GM18868 (cell line): ENCODE data around the gene AKAP8L.

Experiments used
- ATAC-seq: cut with Tn5 transposase; IDR thresholded peaks from one replicate; pipeline ENCODE4 v1.9.1; 2021; ENCODE audit warnings: mild to moderate bottlenecking, moderate library complexity; ENCODE audit not compliant: unreplicated experiment

The AKAP8L gene

DNA sequence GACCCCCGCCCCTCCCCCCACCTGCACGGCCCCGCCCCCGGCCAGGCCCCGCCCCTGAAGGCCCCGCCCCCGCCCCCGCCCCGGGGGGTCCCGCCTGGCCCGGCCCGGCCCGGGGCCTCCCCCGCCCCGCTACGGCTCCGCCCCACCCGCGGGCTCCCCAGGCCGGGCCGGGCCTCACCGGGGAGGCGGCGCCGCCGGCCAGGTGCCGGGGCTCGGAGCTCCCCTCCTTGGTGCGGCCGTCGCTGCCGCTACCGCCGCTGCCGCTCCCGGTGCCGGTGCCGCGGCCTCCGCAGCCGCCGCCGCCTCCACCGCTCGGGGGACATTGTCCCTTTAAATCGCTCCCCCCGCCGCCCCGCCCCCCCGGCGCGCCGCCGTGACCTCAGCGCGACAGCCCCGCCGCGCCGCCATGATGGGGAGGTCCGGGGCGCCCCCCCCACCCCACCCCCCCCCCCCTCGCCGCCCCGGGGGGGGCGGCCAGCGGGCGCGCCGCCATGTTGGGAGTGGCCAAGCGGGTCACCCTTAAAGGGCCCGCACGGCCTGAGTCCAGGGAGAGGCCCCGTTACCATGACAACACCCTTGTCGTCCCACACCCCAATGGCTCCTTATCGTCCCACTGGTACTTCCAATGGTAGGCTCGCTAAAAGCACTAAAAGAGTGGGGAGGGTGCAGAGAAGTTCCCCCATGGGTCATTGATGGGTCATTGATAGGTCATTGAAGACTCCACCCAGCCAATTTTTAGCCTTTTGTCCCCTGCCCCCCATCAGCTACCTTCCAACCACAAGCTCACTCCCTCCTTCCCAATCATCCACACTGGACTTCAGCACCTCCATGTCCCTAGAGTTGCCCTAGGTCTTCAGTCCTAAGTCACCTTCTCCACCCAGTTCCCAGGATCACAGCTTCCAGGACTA is 31.1 kb upstream of the AKAP8L start, which contains the start of gene WIZ:
Gene WIZ (minus strand): TSS at position 337 of the 908 bp plus-strand sequence. CDS start 1,649 bp downstream, outside the sequence.
- ATAC-seq = peak; percentile 53

DNA sequence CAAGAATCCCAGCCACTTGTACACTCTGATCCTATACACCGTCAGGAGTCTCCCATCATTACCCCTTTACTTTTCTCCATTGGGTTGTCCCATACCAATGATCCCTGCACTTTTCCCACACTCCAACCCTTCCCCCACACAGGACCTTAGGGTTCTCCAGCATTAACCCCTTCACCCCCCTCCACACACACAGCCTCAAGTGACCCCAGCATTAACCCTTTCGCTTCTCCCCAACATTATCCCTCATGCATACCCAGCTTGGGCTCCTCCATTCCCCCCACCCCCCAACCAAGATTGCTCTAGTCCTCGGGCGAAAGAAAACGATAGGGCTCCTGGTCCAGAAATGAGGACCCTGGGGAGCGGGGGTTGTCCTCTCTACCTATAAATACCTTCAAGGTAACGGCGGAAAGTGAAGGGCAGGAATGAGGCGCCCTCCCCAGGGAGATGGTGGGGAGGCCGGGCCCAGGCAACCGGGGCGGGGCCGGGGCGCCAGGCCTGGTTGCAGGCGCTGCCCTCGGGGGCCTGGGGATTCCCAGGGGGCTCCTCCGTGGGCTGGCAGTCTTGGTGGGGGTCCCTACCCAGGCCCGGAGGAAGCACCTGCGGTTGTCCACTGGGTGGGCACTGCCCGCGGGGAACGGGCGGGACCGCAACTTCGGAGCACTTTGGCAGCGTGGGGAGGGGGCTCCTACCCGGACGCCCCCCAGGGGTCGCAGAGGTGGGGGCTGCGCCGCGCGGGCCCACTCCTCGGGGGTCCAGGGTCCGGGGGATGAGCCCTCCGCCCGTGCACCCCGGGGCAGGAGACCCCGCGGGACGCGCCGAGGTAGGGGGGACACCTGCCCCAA is 30.2 kb upstream of the AKAP8L start:
- ATAC-seq = no peak

DNA sequence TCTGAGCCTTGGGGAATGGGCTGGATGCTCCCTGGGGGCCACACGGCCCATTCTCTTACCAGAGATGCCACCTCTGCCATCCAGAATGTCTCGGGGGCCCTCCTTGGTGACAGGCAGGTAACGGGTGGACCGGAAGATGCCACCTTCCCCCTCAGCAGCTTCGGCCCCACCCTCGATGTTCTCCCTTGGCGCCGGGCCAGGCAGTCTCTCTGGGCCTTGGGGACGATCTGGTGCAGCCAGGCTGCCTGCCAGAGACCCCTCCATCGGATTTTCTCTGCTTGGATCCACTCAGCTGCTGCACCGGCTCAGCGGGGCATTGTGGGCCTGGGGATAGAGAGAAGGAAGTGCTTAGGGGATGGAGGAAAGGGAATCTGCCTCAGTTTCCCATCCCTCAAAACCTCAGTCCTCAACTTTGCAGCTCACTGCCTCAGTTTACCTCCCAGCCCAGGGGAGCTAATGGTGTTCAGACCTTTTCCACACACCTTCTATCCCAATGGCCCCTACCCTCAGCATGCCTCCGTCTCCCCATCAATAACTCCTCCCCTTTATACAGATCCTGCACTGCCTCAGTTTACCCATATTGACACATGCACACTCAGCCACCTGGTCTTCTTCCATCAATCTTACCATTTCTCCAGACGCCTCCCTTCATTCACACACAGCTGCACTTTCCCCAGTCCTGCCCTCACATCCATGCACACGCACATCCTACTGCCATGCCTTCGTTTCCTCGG is 29.4 kb upstream of the AKAP8L start:
- no peak for ATAC-seq

DNA sequence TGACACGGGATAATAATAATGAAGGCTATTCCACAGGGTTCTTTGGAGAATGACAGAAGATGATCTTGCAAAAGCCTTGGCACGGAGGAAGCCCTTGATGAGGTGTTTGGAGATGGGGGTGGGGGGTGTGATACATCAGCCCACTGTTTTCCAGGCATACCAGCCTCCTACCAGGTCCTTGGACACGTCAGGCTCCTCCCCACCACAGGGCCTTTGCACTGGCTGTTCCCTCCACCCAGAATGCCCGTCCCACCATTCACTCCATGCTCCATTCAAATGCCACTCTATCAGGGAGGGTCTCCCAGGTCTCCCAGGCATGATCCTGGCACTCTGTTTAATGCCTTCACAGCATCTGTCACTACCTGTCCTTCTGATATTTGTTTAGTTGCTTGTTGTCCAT is 28.3 kb upstream of the AKAP8L start:
- ATAC-seq = no peak

- ATAC-seq = no peak
Measured at GRCh38 chr19:15445807-15446376, 27.1 kb upstream of the AKAP8L start.

GRCh38 chr19:15445227-15445605 is 26.4 kb upstream of the AKAP8L start:
- ATAC-seq = no peak

DNA sequence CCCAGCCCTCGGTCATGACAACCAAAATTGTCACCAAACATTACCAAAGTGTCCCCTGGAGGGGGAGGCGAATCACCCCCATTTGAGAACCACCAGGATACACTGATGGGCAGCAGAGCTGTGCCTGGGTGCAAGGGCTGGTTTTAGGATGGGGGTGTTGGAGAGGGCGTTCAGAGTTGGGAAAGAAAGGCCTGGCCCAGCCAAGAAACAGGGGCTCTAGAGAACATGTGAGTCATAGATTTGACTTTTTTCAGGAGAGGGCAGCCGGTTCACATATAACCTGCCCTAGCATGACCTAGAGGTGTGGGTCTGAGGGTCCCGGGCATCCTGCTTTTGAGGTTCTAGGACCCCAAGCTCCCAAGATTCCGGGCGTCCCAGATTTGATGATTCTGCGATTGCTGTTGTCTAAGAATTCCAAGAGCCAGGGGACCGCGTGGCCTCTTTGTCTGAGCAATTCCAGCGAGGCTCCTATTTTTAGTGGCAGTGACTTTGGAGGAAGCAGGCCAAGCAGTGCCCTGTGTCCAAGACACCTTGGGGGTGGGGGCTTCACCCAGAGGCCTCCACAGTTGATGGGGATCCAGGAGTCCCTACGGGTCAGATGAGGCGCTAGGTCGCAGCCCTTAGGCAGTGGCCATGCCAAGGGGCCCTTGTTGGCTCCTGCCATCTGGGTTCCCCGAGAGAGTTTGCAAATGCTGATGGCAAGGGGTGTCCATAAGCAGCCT is 25.9 kb upstream of the AKAP8L start:
- no peak for ATAC-seq

DNA sequence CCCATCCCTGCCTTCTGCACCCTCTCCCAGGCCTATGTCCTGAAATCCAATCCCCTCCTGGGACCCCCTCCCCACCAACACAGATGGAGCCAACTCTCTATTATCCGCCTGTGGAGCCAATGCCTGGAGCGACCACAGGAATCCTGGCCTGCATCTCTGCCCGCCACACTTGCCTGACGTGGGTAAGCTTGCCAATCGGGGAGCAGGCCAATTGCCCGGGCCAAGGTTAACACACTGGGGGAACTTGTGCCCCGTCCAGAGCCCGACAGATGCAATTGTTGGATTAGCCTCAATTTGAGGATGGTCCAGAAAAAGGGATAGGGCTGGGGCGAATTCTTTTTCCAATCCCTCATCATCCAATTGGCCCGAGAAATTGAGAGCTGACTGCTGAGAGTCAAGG is 25.1 kb upstream of the AKAP8L start:
- no peak for ATAC-seq

DNA sequence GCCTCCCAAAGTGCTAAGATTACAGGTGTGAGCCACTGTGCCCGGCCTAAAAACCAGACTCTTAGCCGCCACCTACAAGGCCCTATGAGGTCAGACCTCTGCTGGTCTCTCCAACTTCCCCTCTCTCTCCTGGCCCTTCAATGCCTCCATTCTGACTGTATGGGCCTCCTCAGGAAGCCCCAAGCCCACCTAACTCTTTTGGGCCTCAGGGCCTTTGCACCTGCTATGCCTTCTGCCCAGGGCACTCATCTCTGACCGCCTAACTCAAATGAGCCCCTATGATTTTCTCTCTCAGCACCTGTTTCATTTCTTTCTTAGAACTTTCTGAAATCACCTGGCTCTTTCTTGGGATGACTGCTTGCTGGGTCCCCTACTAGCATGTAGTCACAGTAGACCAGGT is 24.5 kb upstream of the AKAP8L start:
- no peak for ATAC-seq

DNA sequence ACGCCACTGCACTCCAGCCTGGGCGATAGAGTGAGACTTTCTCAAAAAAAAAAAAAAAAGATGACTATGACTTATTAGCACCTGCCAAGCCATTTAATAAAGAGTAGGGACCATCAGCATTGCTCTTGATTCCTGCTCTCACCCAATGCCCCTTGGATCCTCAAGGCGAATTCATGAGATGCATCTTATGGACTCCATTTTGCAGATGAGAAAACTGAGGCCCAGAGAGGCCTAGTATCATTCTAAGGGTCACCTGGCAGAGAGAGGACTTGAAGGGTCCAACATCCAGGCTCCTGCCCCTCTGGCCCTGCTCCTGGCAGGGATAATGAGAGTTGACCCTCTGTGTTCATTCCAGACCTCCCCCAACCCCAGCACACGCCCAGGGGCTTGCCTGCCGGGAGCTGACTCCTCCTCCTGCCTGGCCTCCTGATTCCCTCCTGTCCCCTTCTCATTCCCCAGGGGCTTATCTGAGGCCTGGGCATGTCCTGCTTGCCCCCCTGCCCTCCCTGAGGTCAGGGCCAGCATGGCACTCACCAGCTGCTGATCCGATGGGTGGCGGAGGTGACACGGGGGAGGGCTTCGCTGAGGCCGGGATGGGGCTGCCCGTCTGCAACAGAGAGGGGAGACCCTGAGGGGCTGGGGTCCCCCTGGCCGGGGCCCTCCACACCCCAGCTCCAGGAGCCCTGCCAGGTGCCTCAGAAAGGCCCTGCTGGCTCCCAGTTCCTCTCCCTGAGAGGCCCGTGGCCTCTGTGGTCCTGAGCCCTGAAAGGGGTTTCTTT is 23.5 kb upstream of the AKAP8L start:
- no peak for ATAC-seq

GRCh38 chr19:15441317-15441716 is 22.5 kb upstream of the AKAP8L start:
- no peak for ATAC-seq

DNA sequence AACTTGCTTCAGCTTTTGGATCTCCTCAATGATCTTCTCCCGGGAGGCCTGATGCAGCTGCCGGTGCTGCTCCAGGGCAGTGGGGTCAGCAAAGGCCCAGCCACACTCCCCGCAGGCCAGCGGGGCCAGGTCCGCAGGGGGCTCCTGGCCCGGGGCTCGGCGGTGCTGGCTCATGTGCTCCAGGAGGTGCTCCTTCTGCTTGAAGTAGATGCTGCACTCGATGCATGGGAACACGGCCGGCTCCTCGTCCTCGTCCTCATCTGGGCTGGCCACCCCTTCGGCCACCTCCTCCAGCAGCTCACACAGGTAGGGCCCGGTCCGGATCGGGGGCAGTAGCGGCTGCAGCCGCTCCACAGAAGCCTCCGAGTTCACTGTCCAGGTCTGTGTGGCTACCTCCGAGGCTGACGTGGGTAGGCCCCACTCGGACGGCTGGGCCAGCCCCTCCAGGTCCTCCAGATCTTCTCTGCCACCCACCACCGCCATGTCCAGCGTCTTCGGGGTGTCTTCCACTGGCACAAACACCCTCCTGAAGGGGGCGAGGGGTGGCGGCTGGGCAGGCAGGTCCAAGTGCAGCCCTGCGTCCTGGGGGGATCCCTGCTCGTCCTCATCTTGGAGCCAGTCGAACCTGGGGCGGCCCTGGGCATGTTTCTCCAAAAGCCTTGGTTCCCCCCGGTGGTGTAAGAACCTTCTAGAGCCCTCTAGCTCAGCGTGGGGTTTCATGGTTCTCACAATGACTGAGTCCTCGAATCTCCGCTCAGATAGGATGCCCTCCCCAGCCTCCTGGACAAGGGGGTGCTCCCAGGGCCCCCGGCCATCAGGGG is 21.2 kb upstream of the AKAP8L start:
- no peak for ATAC-seq

- no peak for ATAC-seq
Measured at GRCh38 chr19:15439078-15439799, 20.5 kb upstream of the AKAP8L start.

- no peak for ATAC-seq
Measured at GRCh38 chr19:15438577-15438976, 19.8 kb upstream of the AKAP8L start.

- ATAC-seq = no peak
Measured at GRCh38 chr19:15438124-15438496, 19.3 kb upstream of the AKAP8L start.

GRCh38 chr19:15437355-15438123 is 18.8 kb upstream of the AKAP8L start:
- ATAC-seq = no peak

- ATAC-seq = no peak
Measured at GRCh38 chr19:15436826-15437110, 18.0 kb upstream of the AKAP8L start.
